Mesenchymal stem cell (in vitro differentiated cells and primary cell): ENCODE data around the gene ZNF296.

Experiments used
- DNase-seq: peaks from one replicate; pipeline ENCODE4 v3.0.0-alpha.2; 2013
- H2AFZ ChIP-seq: one replicate; pipeline ENCODE4 v1.6.1; 2013; ENCODE audit warnings: low read depth, mild to moderate bottlenecking, control low read depth, inconsistent platforms, low read length, moderate library complexity
- H2AK5ac ChIP-seq: 2 replicates; pipeline ENCODE4 v1.6.1; 2013; ENCODE audit warnings: low read length, moderate library complexity, mild to moderate bottlenecking, inconsistent platforms; ENCODE audit not compliant: severe bottlenecking
- H2BK120ac ChIP-seq: one replicate; pipeline ENCODE4 v1.6.1; 2013; ENCODE audit warnings: low read depth, mild to moderate bottlenecking, inconsistent platforms, low read length, moderate library complexity
- H2BK12ac ChIP-seq, 2 experiments: one replicate each; pipeline ENCODE4 v1.6.1; 2013; ENCODE audit warnings: inconsistent platforms in 2 of 2, low read length in 2 of 2, mild to moderate bottlenecking in 2 of 2, moderate library complexity in 2 of 2, control low read depth in 1 of 2
- H2BK15ac ChIP-seq: one replicate; pipeline ENCODE4 v1.6.1; 2013; ENCODE audit warnings: mild to moderate bottlenecking, low read depth, inconsistent platforms; ENCODE audit not compliant: poor library complexity, severe bottlenecking
- H2BK5ac ChIP-seq: 2 replicates; pipeline ENCODE4 v1.6.1; 2013; ENCODE audit warnings: low read depth, mild to moderate bottlenecking, low read length, control low read depth, inconsistent platforms; ENCODE audit not compliant: poor library complexity, severe bottlenecking
- H3K14ac ChIP-seq, 2 experiments: one replicate each; pipeline ENCODE4 v1.6.1; 2013; ENCODE audit warnings: inconsistent platforms in 2 of 2, low read length in 2 of 2, control low read depth in 1 of 2, mild to moderate bottlenecking in 1 of 2, moderate library complexity in 1 of 2
- H3K18ac ChIP-seq, 2 experiments: one replicate each; pipeline ENCODE4 v1.6.1; 2013; ENCODE audit warnings: inconsistent platforms in 2 of 2, low read length in 2 of 2, control low read depth in 1 of 2, low read depth in 1 of 2, mild to moderate bottlenecking in 1 of 2
- H3K23ac ChIP-seq, 2 experiments: one replicate each; pipeline ENCODE4 v1.6.1; 2013; ENCODE audit warnings: inconsistent platforms in 2 of 2, low read length in 2 of 2, mild to moderate bottlenecking in 2 of 2, moderate library complexity in 2 of 2, control low read depth in 1 of 2
- H3K27ac ChIP-seq: 2 replicates; pipeline ENCODE4 v1.5.1; 2013; ENCODE audit warnings: mild to moderate bottlenecking, moderate library complexity, low read length, control low read depth, inconsistent platforms; ENCODE audit not compliant: poor library complexity, severe bottlenecking
- H3K27me3 ChIP-seq, 2 experiments: 2 replicates each; pipeline versions ENCODE4 v1.6.1 to v1.7.0; 2013; ENCODE audit warnings: low read length in 2 of 2, mild to moderate bottlenecking in 2 of 2, moderate library complexity in 2 of 2, control low read depth in 1 of 2, inconsistent platforms in 1 of 2; ENCODE audit not compliant: control insufficient read depth in 1 of 2, insufficient read depth in 1 of 2
- H3K36me3 ChIP-seq, 2 experiments: 2 replicates each; pipeline versions ENCODE4 v1.6.1 to v1.7.0; 2013; ENCODE audit warnings: low read length in 2 of 2, control low read depth in 1 of 2, inconsistent platforms in 1 of 2, low read depth in 1 of 2, mild to moderate bottlenecking in 1 of 2; ENCODE audit not compliant: insufficient read depth in 2 of 2, control insufficient read depth in 1 of 2
- H3K4ac ChIP-seq, 2 experiments: one replicate each; pipeline ENCODE4 v1.6.1; 2013; ENCODE audit warnings: inconsistent platforms in 2 of 2, low read length in 2 of 2, mild to moderate bottlenecking in 2 of 2, moderate library complexity in 2 of 2, control low read depth in 1 of 2, low read depth in 1 of 2
- H3K4me1 ChIP-seq: 2 replicates; pipeline ENCODE4 v1.6.1; 2013; ENCODE audit warnings: low read depth, low read length, control low read depth; ENCODE audit not compliant: control insufficient read depth, insufficient read depth
- H3K4me2 ChIP-seq: 2 replicates; pipeline ENCODE4 v1.6.1; 2013; ENCODE audit warnings: low read length, mild to moderate bottlenecking, inconsistent platforms; ENCODE audit not compliant: poor library complexity, severe bottlenecking
- H3K4me3 ChIP-seq, 2 experiments: 2 replicates each; pipeline versions ENCODE4 v1.5.1 to v1.7.0; 2013; ENCODE audit warnings: low read length in 2 of 2, mild to moderate bottlenecking in 2 of 2, control low read depth in 1 of 2, low read depth in 1 of 2; ENCODE audit not compliant: insufficient read depth in 1 of 2
- H3K79me1 ChIP-seq: replicated peaks from 2 replicates; pipeline ENCODE4 v1.6.1; 2013; ENCODE audit warnings: mild to moderate bottlenecking, control low read depth, low read length, inconsistent platforms; ENCODE audit not compliant: poor library complexity, severe bottlenecking
- H3K9ac ChIP-seq: 2 replicates; pipeline ENCODE4 v1.7.0; 2013; ENCODE audit warnings: mild to moderate bottlenecking, low read length, moderate library complexity
- H3K9me3 ChIP-seq: 2 replicates; pipeline ENCODE4 v1.7.0; 2013; ENCODE audit warnings: mild to moderate bottlenecking, low read length; ENCODE audit not compliant: control insufficient read depth
- H4K8ac ChIP-seq: one replicate; pipeline ENCODE4 v1.6.1; 2013; ENCODE audit warnings: inconsistent platforms, mild to moderate bottlenecking, low read length, moderate library complexity
- H4K91ac ChIP-seq: one replicate; pipeline ENCODE4 v1.6.1; 2013; ENCODE audit warnings: mild to moderate bottlenecking, low read length, inconsistent platforms
- WGBS: methylation state at CpG from one replicate; pipeline ENCODE4 v1.1.7; 2013; ENCODE audit warnings: mixed read lengths; 5-methylcytosine and 5-hydroxymethylcytosine counted together

Gene ZNF296

GRCh38 chr19:45103156-45103507 lies 26.9 kb upstream of the ZNF296 start:
- no peak overlapping the region for H4K91ac ChIP-seq
- H2AK5ac ChIP-seq, result no peak overlapping the region
- H3K18ac ChIP-seq, result peak overlapping the region in 1 of 2 experiments; percentile 16
- peak overlapping the region; percentile 12 for H3K9ac ChIP-seq
- H3K4ac ChIP-seq, result no peak overlapping the region
- no peak overlapping the region for H3K27ac ChIP-seq
- no peak for DNase-seq
- H2BK15ac ChIP-seq, result no peak overlapping the region
- H3K14ac ChIP-seq, result peak overlapping the region in 1 of 2 experiments; percentile 37
- H3K23ac ChIP-seq, result no peak overlapping the region
- peak overlapping the region; percentile 19 for H4K8ac ChIP-seq
- peaks cover 33% of the 10 kb centered on the region for H3K79me1 ChIP-seq
- H3K4me2 ChIP-seq, result peak overlapping the region; percentile 26
- H2BK120ac ChIP-seq, result no peak overlapping the region
- no peak overlapping the region for H2BK5ac ChIP-seq
- no peaks in the 10 kb centered on the region for H3K27me3 ChIP-seq
- no peak overlapping the region for H2AFZ ChIP-seq
- H3K36me3 ChIP-seq, result peaks cover 0 to 7% of the 10 kb centered on the region in 2 experiments
- no peaks in the 10 kb centered on the region for H3K9me3 ChIP-seq
- H3K4me3 ChIP-seq, result no peak overlapping the region
- peaks cover 57% of the 10 kb centered on the region for H3K4me1 ChIP-seq
- no peak overlapping the region for H2BK12ac ChIP-seq
- 79% methylated on average over 15 of the region's 15 CpGs for WGBS

- Histone ChIP-seq H3K14ac (no peak overlapping the region), H3K4me1 (peaks cover 63% of the 10 kb centered on the region), H3K23ac (no peak overlapping the region), H3K27ac (no peak overlapping the region), H3K27me3 (no peaks in the 10 kb centered on the region), H3K9me3 (no peaks in the 10 kb centered on the region), H3K4me3 (no peak overlapping the region), H3K18ac (no peak overlapping the region), H2AK5ac (no peak overlapping the region), H3K4ac (no peak overlapping the region), H3K36me3 (peaks cover 0 to 7% of the 10 kb centered on the region in 2 experiments), H3K4me2 (no peak overlapping the region), H2BK12ac (no peak overlapping the region), H4K8ac (no peak overlapping the region), H3K79me1 (peaks cover 28% of the 10 kb centered on the region), H2BK15ac (no peak overlapping the region), H2BK120ac (no peak overlapping the region), H2AFZ (no peak overlapping the region), H4K91ac (no peak overlapping the region), H2BK5ac (no peak overlapping the region), H3K9ac (no peak overlapping the region)
- WGBS, result 97% methylated on average over 7 of the region's 7 CpGs
- DNase-seq, result no peak
Observed at GRCh38 chr19:45102481-45102880, 26.2 kb upstream of the ZNF296 start.

GRCh38 chr19:45101806-45102205 lies 25.5 kb upstream of the ZNF296 start:
- H3K18ac ChIP-seq, result peak overlapping the region in 1 of 2 experiments; percentile 42
- H2AK5ac ChIP-seq, result no peak overlapping the region
- no peaks in the 10 kb centered on the region for H3K9me3 ChIP-seq
- H2BK5ac ChIP-seq, result no peak overlapping the region
- H2AFZ ChIP-seq, result no peak overlapping the region
- no peak overlapping the region for H3K27ac ChIP-seq
- peaks cover 28% of the 10 kb centered on the region for H3K79me1 ChIP-seq
- no peaks in the 10 kb centered on the region for H3K27me3 ChIP-seq
- H3K4me3 ChIP-seq, result no peak overlapping the region
- DNase-seq, result no peak
- peak overlapping the region; percentile 19 for H4K91ac ChIP-seq
- H3K4me2 ChIP-seq, result no peak overlapping the region
- H3K23ac ChIP-seq, result no peak overlapping the region
- 95% methylated on average over 7 of the region's 8 CpGs for WGBS
- H2BK120ac ChIP-seq, result no peak overlapping the region
- no peak overlapping the region for H4K8ac ChIP-seq
- no peak overlapping the region for H3K14ac ChIP-seq
- peak overlapping the region in 1 of 2 experiments; percentile 45 for H2BK12ac ChIP-seq
- H3K4ac ChIP-seq, result peak overlapping the region in 1 of 2 experiments; percentile 60
- H2BK15ac ChIP-seq, result no peak overlapping the region
- peaks cover 0 to 7% of the 10 kb centered on the region in 2 experiments for H3K36me3 ChIP-seq
- H3K4me1 ChIP-seq, result peaks cover 70% of the 10 kb centered on the region
- no peak overlapping the region for H3K9ac ChIP-seq

- 45% methylated on average over 8 of the region's 8 CpGs for WGBS
- H3K4me1 ChIP-seq, result peaks cover 74% of the 10 kb centered on the region
- no peak overlapping the region for H3K27ac ChIP-seq
- H2BK15ac ChIP-seq, result no peak overlapping the region
- H3K9ac ChIP-seq, result peak overlapping the region; percentile 46
- H3K14ac ChIP-seq, result peak overlapping the region in 1 of 2 experiments; percentile 78
- peak overlapping the region in 1 of 2 experiments; percentile 33 for H3K4ac ChIP-seq
- H3K9me3 ChIP-seq, result no peaks in the 10 kb centered on the region
- peaks cover 27% of the 10 kb centered on the region for H3K79me1 ChIP-seq
- peak overlapping the region in 1 of 2 experiments; percentile 43 for H3K23ac ChIP-seq
- H3K4me3 ChIP-seq, result no peak overlapping the region
- H2BK120ac ChIP-seq, result peak overlapping the region; percentile 8
- peak overlapping the region; percentile 53 for H4K91ac ChIP-seq
- peak overlapping the region in 1 of 2 experiments; percentile 45 for H2BK12ac ChIP-seq
- DNase-seq, result peak; percentile 76
- no peak overlapping the region for H2AFZ ChIP-seq
- peaks cover 0 to 7% of the 10 kb centered on the region in 2 experiments for H3K36me3 ChIP-seq
- no peaks in the 10 kb centered on the region for H3K27me3 ChIP-seq
- no peak overlapping the region for H3K4me2 ChIP-seq
- peak overlapping the region; percentile 20 for H2AK5ac ChIP-seq
- peak overlapping the region; percentile 19 for H4K8ac ChIP-seq
- no peak overlapping the region for H2BK5ac ChIP-seq
- peak overlapping the region; percentile 50 to 72 for H3K18ac ChIP-seq
Observed at GRCh38 chr19:45100846-45101252, 24.6 kb upstream of the ZNF296 start.
